Muscle of leg (tissue), 11 donors: Measurements from ENCODE around the gene CCDC78. TPM values are rescaled to one million over a fixed set of nuclear protein-coding genes. Genes with fewer than 3 reads are reported as not detected.

Source experiments
- DNase-seq: peaks from one replicate; pipeline ENCODE4 v3.0.0; 2013
- H3K27ac ChIP-seq: one replicate; pipeline ENCODE4 v1.5.1; 2013; ENCODE audit warnings: mild to moderate bottlenecking, low read length, control low read depth
- H3K27me3 ChIP-seq: one replicate; pipeline ENCODE4 v1.6.1; 2013; ENCODE audit warnings: low read length; ENCODE audit not compliant: control insufficient read depth, insufficient read depth
- H3K36me3 ChIP-seq: one replicate; pipeline ENCODE4 v1.6.1; 2013; ENCODE audit warnings: low read length; ENCODE audit not compliant: control insufficient read depth, insufficient read depth
- H3K4me1 ChIP-seq: one replicate; pipeline ENCODE4 v1.6.1; 2013; ENCODE audit warnings: low read length; ENCODE audit not compliant: control insufficient read depth, insufficient read depth
- H3K4me3 ChIP-seq: one replicate; pipeline ENCODE4 v1.5.1; 2013; ENCODE audit warnings: low read length, control low read depth
- H3K9me3 ChIP-seq: replicated peaks from 2 replicates; pipeline ENCODE4 v1.6.1; 2013; ENCODE audit warnings: low read depth, low read length; ENCODE audit not compliant: control insufficient read depth
- WGBS: methylation state at CpG from one replicate; pipeline ENCODE4 v1.1.5; 2013; ENCODE audit warnings: missing lambda C conversion rate; ENCODE audit not compliant: insufficient coverage; 5-methylcytosine and 5-hydroxymethylcytosine counted together
- polyA plus RNA-seq, 8 donors: library from polyadenylated mRNA; unstranded; fragments of 120-200 nt; gene quantifications; one replicate each; pipeline versions ENCODE4 v1.2.1 to v1.2.3, GENCODE V29; 2013; ENCODE audit warnings: inconsistent platforms in 1 of 8, low replicate concordance in 1 of 8; ENCODE audit not compliant: insufficient read length in 8 of 8, insufficient read depth in 1 of 8
- total RNA-seq: library from RNA; stranded (reverse); fragments of 120-200 nt; gene quantifications from one replicate; pipeline ENCODE4 v1.2.4, GENCODE V29; 2013

Gene CCDC78
- total and polyA plus RNA-seq, 9 donors = 0.18 to 2.1 (median 1.3) TPM

DNA sequence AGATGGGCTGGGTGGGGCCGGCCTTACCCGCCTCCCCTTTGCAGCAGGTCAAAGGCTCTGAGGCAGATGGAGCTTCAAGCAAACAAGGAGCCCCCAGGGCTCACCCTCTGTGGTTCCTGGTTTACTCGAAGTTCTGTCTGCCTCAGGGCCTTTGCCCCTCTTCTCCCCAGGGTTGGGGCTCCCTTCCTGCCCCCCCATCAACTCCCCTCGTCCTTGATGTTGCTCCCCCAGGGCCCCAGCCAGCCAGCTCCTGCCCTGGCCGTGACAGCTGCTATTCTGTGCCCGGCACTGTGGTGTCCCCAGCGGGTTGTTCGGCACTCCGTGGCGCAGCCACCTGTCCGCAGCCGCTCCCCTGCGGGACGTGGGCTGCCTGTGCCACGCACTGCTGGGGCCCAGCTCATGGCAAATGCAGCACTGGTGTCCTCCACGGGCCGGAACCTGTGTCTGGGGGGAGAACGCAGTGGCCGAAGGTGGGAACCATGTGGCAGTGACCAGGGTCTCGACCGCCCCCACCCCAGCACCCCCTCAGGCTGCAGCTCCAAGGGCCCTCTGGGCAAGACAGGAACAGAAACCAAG is 15.7 kb downstream of the CCDC78 start:
- H3K27ac ChIP-seq = no peak overlapping the region
- peaks cover 41% of the 10 kb centered on the region for H3K4me1 ChIP-seq
- H3K9me3 ChIP-seq = no peaks in the 10 kb centered on the region
- no peaks in the 10 kb centered on the region for H3K36me3 ChIP-seq
- peaks cover 66% of the 10 kb centered on the region for H3K27me3 ChIP-seq
- no peak for DNase-seq
- H3K4me3 ChIP-seq = no peak overlapping the region
- 66% methylated on average over 19 of the region's 21 CpGs for WGBS

DNA sequence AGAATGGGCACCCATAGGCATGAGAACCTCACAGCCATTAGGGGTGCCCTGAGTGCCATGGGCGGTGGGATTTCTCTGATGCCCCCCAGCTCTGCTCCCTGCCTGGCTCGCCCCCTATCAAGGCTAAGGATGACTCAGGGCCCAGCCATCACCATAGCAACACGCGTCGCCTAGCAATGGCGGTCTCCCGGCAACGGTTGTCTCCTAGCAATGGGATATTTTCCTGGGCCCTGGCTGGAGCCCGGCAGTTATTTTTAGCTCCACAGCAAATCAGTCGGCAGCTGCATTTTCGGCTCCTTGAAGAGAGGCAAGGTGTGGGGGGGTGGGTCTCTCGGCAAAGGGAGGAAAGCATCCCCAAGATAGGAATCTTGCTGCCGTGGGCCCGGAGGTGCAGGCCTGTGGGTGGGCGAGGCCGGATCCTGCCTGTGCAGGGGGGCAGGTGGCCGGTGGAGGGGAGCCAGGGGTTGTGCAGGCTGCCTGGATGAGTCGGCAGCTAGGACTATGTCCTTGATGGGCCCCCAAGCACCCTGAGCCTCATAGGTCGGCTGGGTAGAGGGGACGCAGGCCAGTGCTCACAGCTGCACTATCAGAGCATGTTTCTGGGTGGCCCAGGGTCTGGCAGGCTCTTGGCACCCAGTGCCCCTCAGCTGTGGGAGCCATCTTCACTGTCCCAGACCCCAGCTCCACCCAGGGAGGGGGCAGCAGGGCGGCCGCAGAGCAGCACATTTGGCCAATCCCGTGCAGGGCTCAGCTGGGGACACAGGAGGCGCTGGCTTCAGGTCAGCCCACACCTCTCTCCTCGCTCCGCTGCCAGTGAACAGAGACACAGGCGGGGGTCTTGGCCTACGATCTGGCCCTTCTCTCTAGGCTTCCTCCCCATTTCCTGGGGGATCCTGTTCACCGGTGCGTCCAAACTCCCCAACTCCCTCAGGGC is 16.4 kb downstream of the CCDC78 start:
- peaks cover 41% of the 10 kb centered on the region for H3K4me1 ChIP-seq
- H3K4me3 ChIP-seq = no peak overlapping the region
- WGBS = 15% methylated on average over 30 of the region's 30 CpGs
- no peak overlapping the region for H3K27ac ChIP-seq
- H3K9me3 ChIP-seq = no peaks in the 10 kb centered on the region
- DNase-seq = peak; percentile 78
- peaks cover 71% of the 10 kb centered on the region for H3K27me3 ChIP-seq
- no peaks in the 10 kb centered on the region for H3K36me3 ChIP-seq

DNA sequence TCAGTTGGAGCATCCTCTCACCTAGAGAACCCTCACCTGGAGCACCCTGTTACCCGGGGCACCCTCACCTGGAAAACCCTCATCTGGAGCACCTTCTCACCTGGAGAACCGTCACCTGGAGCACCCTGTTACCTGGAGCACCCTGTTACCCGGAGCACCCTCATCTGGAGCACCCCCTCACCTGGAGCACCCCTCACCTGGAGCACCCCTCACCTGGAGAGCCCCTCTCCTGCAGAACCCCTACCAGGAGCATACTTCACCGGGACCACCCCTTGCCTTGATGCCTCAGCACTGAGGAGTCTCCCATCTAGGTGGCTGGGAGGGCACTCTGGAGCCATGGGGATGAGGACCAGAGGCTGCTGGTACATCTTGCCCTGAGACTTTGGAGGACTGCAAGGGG is 17.3 kb downstream of the CCDC78 start:
- no peaks in the 10 kb centered on the region for H3K9me3 ChIP-seq

DNA sequence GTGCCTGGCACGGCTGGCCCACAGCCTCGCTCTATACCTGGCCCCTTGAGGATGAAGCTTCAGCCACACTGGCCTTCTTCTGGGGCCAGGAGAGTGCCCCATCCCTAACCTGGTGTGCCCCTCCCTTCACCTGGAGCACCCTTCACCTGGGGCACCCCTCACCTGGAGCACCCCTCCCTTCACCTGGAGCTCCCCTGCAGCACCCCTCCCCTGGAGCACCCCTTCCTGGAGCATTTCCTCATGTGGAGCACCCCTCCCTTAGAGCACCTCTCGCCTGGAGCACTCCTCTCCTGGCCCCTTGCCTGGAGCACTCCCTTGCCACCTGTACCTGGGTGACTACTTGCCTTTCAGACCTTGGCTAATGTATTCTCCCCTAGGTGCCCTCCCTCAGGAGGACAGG is 18.2 kb downstream of the CCDC78 start:
- Histone ChIP-seq H3K4me3 (no peak overlapping the region), H3K4me1 (peaks cover 36% of the 10 kb centered on the region), H3K9me3 (no peaks in the 10 kb centered on the region), H3K27ac (no peak overlapping the region), H3K27me3 (peaks cover 84% of the 10 kb centered on the region), H3K36me3 (no peaks in the 10 kb centered on the region)
- no peak for DNase-seq
- 50% methylated on average over 1 of the region's 3 CpGs for WGBS

More for the DNA sequence above, 17.3 kb downstream of the CCDC78 start:
- no peak for DNase-seq
- Histone ChIP-seq H3K27me3 (peaks cover 78% of the 10 kb centered on the region), H3K27ac (no peak overlapping the region), H3K4me1 (peaks cover 36% of the 10 kb centered on the region), H3K36me3 (no peaks in the 10 kb centered on the region), H3K4me3 (no peak overlapping the region)
- WGBS = 84% methylated on average over 4 of the region's 4 CpGs

DNA sequence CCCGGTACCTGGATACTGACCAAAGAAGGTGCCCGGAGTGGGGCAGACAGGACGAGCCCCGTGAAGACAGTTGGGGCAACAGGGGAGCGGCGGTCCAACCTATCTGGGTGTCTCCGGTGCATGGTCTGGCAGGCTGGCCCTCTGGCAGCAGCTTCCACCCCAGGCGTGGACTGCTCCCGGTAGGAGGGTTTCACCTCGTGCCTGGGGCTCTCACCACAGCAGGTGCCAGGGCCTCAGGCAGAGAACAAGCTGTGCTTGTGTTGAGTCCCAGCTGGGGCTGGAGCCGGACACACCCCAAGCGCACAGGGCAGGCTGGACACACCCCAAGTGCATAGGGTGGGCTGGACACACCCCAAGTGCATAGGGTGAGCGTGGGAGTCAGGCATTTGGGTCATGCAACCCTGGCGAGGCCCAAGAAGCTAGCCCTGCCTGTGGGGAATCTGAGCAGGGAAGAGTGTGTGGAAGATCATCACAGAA is 19.1 kb downstream of the CCDC78 start:
- H3K27ac ChIP-seq = no peak overlapping the region
- no peaks in the 10 kb centered on the region for H3K36me3 ChIP-seq
- H3K9me3 ChIP-seq = no peaks in the 10 kb centered on the region
- H3K27me3 ChIP-seq = peaks cover 90% of the 10 kb centered on the region
- DNase-seq = no peak
- 33% methylated on average over 14 of the region's 14 CpGs for WGBS
- no peak overlapping the region for H3K4me3 ChIP-seq
- H3K4me1 ChIP-seq = peaks cover 36% of the 10 kb centered on the region

DNA sequence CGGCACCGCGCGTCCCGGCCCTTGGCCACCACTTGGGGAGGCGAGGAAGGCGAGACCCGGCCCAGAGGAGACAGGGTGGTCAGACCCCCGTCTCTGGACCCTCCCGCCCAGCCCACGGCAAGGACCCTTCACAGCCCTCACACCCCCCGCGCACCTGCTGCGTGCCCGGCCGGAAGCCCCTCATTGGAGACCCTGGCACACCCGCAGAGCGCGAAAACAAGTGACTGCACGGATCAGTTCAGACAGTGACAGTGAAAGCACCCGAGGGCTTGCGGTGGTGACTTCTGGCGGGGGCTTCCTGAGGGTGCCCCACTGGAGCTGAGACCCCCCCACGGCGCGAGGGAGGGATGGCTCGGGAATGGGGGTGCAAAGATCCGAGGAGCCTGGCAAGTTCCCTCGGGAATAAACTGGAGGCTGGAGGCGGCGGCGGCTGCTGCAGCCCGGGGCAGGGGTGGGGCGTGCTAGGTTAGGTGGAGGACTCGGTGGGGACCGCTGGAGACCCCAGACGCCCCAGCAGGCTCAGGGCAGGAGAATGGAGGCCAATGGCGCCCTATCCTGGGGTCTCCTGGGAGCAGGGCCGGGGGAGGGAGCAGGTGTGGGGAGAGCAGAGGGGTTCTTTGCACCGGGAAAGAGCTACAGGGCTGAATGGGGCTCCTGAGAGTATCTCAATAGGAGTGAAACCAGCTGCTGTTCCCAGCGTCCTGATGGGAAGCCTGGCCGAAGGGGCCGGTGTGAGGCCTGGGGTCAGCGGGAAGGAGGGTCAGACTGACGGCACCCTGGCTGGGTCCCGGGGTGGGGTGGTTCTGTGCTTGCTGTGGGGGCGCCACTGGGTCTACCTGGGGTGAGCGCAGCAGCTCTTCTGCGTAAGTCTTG is 19.8 kb downstream of the CCDC78 start:
- Histone ChIP-seq H3K9me3 (no peaks in the 10 kb centered on the region), H3K4me3 (no peak overlapping the region), H3K4me1 (peaks cover 30% of the 10 kb centered on the region), H3K27me3 (peaks cover 93% of the 10 kb centered on the region), H3K27ac (no peak overlapping the region), H3K36me3 (no peaks in the 10 kb centered on the region)
- DNase-seq = no peak
- 3% methylated on average over 48 of the region's 49 CpGs for WGBS

DNA sequence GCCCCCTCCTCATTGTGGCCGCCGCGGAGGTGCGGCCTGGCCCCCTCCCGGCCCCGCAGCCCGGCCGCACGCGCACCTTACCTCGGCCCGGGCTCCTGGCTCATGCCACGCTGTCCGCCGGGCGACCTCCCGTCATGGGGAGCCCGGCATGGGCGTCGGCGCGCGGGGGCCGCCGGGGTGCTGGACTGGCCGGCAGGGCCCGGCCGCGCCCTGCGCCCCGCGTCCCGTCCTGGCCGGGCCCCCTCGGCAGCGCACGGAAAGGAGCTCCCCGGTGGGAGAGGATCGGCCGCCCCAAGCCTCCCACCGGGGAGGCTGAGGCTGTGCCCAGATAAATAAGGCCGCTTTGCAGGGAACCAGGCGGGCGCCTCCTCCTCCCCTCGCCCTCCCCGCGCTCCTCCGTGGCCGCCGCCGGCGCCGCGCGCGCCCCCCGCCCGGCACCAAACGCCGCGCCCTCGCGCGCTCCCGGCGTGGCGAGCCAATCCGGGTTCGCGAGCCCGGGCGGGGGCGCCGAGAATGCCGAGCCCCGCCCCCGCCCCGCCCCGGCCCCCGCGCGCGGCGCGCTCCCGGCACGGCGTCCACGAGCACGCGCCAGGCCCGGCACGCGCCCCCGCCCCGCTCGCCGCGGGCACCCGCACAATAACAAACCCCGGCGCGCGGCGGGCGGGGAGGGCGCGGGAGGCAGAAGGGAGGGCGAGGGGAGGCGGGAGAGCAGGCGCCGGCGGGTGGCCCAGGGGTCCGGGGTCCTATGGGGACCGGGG is 20.6 kb downstream of the CCDC78 start, which contains the start of gene FBXL16:
Gene FBXL16, minus strand, starts transcription at position 371 of the 758 bp plus-strand sequence. CDS start 8,396 bp downstream, outside the sequence.
- WGBS = under 1% methylated on average over 104 of the region's 115 CpGs
- Histone ChIP-seq H3K9me3 (no peaks in the 10 kb centered on the region), H3K4me3 (no peak within 1 kb of the TSS), H3K4me1 (peaks cover 28% of the 10 kb centered on the region), H3K27ac (no peak within 1 kb of the TSS), H3K36me3 (no peaks in the 10 kb centered on the region), H3K27me3 (peaks cover 93% of the 10 kb centered on the region)
- DNase-seq = no peak

DNA sequence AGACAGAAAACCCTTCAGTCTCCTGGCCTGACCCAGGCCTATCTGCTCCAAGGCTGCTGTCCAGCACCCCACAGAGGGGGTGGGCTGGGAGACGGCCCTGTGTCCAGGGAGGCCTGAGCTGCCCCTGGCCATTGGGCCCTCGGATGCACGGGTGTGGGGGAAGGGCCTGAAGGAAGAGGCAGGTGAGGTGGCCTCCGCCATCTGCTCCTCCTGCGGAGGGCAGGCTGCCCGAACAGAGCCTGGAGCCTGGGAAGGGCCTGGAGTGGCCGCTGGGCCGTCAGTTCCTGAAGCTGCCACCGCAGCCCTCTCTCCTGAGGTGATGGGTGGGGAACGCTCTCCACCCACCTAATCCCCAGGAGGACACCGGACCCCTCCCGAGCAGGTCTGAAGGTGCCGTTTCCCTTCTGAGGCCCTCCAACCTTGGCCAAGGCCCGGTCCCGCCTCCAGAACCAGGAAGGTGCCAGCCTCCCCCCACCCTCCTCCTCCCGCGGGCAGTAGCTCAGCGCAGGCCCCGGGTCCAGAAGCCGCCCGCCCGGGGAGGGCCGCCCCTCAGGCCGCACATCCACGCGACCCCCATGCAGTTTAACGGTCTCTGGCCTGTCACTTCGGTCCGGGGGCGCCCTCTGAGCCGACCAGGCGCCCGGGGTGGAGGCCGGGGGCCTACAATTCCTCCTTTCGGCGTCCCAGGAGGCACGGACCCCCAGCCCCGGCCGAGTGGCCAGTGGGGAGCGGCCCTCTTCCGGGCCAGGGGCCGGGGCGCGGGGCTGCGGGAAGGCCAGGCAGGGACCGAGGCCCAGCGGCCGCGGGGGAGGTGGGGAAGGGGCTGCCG is 21.5 kb downstream of the CCDC78 start:
- H3K9me3 ChIP-seq = no peaks in the 10 kb centered on the region
- peaks cover 20% of the 10 kb centered on the region for H3K4me1 ChIP-seq
- peaks cover 92% of the 10 kb centered on the region for H3K27me3 ChIP-seq
- WGBS = 8% methylated on average over 35 of the region's 50 CpGs
- H3K36me3 ChIP-seq = no peaks in the 10 kb centered on the region
- H3K27ac ChIP-seq = no peak overlapping the region
- no peak overlapping the region for H3K4me3 ChIP-seq
- no peak for DNase-seq

DNA sequence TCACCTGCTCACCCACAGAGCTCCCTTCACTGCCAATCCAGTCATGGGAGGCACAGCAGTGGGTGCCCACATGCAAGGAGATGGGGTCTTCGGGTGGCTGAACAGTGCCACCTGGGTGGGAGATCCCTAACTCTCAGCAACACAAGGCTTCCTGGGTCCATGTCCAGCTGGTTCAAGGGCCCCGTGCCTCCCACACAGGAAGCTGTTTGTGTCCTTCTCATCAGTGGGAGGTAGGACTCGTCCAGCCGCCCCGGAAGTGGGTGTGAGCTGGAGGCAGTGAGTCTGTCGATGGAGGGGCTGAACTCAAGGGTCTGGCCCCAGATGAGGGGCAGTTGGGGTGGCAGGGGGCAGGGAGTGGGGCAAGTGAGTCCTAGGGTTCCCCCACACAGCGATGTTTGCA is 22.2 kb downstream of the CCDC78 start:
- WGBS = 64% methylated on average over 5 of the region's 7 CpGs
- Histone ChIP-seq H3K27me3 (peaks cover 93% of the 10 kb centered on the region), H3K27ac (no peak overlapping the region), H3K4me1 (peaks cover 16% of the 10 kb centered on the region), H3K4me3 (no peak overlapping the region), H3K36me3 (no peaks in the 10 kb centered on the region), H3K9me3 (no peaks in the 10 kb centered on the region)
- no peak for DNase-seq
